ENCODE results near the gene SDK1.

Gene SDK1

GRCh38 chr7:4024133-4024532 lies 723.1 kb downstream of the SDK1 start:
- in situ Hi-C loops (cut with HindIII; ENCODE audit: low sequenced_read_pairs) = no loop called here

- in situ Hi-C loops (cut with HindIII; ENCODE audit: low sequenced_read_pairs) = no loop called here
Observed at GRCh38 chr7:4024806-4025205, 723.8 kb downstream of the SDK1 start.

GRCh38 chr7:4025210-4025609 lies 724.2 kb downstream of the SDK1 start:
- in situ Hi-C loops (cut with HindIII; ENCODE audit: low sequenced_read_pairs) = no loop called here

- in situ Hi-C loops (cut with HindIII; ENCODE audit: low sequenced_read_pairs) = no loop called here
Observed at GRCh38 chr7:4025694-4026615, 724.9 kb downstream of the SDK1 start.

- in situ Hi-C loops (cut with HindIII; ENCODE audit: low sequenced_read_pairs) = no loop called here
Observed at GRCh38 chr7:4026941-4027486, 726.0 kb downstream of the SDK1 start.

- in situ Hi-C loops (cut with HindIII; ENCODE audit: low sequenced_read_pairs) = no loop called here
Observed at GRCh38 chr7:4028221-4028620, 727.2 kb downstream of the SDK1 start.

- in situ Hi-C loops (cut with HindIII; ENCODE audit: low sequenced_read_pairs) = no loop called here
Observed at GRCh38 chr7:4029941-4030340, 728.9 kb downstream of the SDK1 start.

- in situ Hi-C loops (cut with HindIII; ENCODE audit: low sequenced_read_pairs) = no loop called here
Observed at GRCh38 chr7:4030346-4030950, 729.4 kb downstream of the SDK1 start.

- in situ Hi-C loops (cut with HindIII; ENCODE audit: low sequenced_read_pairs) = no loop called here
Observed at GRCh38 chr7:4033996-4034395, 732.9 kb downstream of the SDK1 start.

- in situ Hi-C loops (cut with HindIII; ENCODE audit: low sequenced_read_pairs) = no loop called here
Observed at GRCh38 chr7:4037308-4037707, 736.3 kb downstream of the SDK1 start.

- in situ Hi-C loops (cut with HindIII; ENCODE audit: low sequenced_read_pairs) = no loop called here
Observed at GRCh38 chr7:4037877-4038276, 736.8 kb downstream of the SDK1 start.

GRCh38 chr7:4040109-4040928 lies 739.3 kb downstream of the SDK1 start:
- in situ Hi-C loops (cut with HindIII; ENCODE audit: low sequenced_read_pairs) = no loop called here

- in situ Hi-C loops (cut with HindIII; ENCODE audit: low sequenced_read_pairs) = no loop called here
Observed at GRCh38 chr7:4042402-4043045, 741.5 kb downstream of the SDK1 start.

- in situ Hi-C loops (cut with HindIII; ENCODE audit: low sequenced_read_pairs) = no loop called here
Observed at GRCh38 chr7:4043988-4044387, 742.9 kb downstream of the SDK1 start.

GRCh38 chr7:4045450-4045849 lies 744.4 kb downstream of the SDK1 start:
- in situ Hi-C loops (cut with HindIII; ENCODE audit: low sequenced_read_pairs) = no loop called here

- in situ Hi-C loops (cut with HindIII; ENCODE audit: low sequenced_read_pairs) = no loop called here
Observed at GRCh38 chr7:4045975-4046374, 744.9 kb downstream of the SDK1 start.

GRCh38 chr7:4048336-4048735 lies 747.3 kb downstream of the SDK1 start:
- in situ Hi-C loops (cut with HindIII; ENCODE audit: low sequenced_read_pairs) = no loop called here

- in situ Hi-C loops (cut with HindIII; ENCODE audit: low sequenced_read_pairs) = no loop called here
Observed at GRCh38 chr7:4049202-4049601, 748.1 kb downstream of the SDK1 start.

GRCh38 chr7:4050126-4050660 lies 749.1 kb downstream of the SDK1 start:
- in situ Hi-C loops (cut with HindIII; ENCODE audit: low sequenced_read_pairs) = no loop called here

GRCh38 chr7:4051696-4052095 lies 750.6 kb downstream of the SDK1 start:
- in situ Hi-C loops (cut with HindIII; ENCODE audit: low sequenced_read_pairs) = no loop called here
